Fibroblast of the conjunctiva (primary cell): ENCODE data around the gene SLC16A10.
"Not testable (repeated sequence)": the region's sequence is repeated elsewhere in the genome, so short reads cannot be mapped to it uniquely, and the experiment has no call there.

ENCODE experiments used
- DNase-seq: peaks from one replicate; pipeline ENCODE4 v3.0.0-alpha.2; 2010; ENCODE audit warnings: low read depth

Gene SLC16A10

DNA sequence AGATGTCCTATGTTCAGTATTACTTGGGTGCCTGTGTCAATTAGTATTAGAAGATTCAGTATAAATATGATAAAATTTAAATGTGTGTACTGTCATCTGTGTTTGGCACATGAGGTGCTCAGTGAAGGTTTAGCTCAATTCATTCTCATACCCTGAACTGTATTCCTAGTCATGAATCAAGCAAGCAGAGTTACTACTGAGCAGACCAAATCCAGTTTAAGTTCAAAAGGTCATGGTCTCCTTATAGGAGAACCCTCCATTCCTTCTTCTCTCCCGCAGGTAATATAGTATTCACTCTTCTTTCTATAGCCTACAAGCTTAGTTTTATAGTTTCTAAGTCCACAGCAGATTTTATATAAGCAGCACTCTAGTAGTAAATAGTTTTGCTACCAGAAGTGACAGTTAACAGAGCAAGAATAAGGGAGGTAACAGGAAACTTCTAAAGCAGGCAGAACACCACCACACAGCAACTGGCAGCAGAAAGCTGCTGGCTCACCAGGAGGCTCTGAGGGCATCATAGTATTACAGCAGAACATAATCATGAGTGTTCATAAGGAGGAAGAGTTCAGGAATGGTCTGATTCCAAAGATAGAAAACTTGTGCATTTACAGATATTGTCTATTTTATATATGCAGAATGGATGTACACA is 133.2 kb downstream of the SLC16A10 start:
- no peak for DNase-seq

- DNase-seq = no peak
Observed at GRCh38 chr6:111221804-111222203, 134.5 kb downstream of the SLC16A10 start.

- DNase-seq = no peak
Observed at GRCh38 chr6:111222341-111222740, 135.0 kb downstream of the SLC16A10 start.

- DNase-seq = no peak
Observed at GRCh38 chr6:111228094-111228493, 140.8 kb downstream of the SLC16A10 start.

GRCh38 chr6:111230351-111231089 is 143.2 kb downstream of the SLC16A10 start:
- DNase-seq = peak; percentile 71

DNA sequence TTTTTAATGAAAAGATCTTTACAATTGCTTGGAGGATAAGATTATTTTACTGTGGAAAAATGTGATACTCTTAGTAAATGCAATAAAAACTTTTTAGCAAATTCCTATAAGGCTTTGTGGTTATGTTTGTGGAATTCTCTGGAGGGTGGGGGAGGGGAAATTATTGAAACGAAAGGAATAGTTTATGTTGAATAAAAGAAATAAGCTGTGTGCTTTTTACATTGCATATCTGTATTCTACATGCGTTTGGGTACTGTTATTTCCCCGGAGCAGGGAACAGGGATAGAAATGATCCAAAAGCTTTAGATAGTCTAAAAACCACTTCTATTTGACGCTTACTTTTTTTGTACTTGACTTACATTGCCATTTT is 143.8 kb downstream of the SLC16A10 start:
- DNase-seq = no peak

DNA sequence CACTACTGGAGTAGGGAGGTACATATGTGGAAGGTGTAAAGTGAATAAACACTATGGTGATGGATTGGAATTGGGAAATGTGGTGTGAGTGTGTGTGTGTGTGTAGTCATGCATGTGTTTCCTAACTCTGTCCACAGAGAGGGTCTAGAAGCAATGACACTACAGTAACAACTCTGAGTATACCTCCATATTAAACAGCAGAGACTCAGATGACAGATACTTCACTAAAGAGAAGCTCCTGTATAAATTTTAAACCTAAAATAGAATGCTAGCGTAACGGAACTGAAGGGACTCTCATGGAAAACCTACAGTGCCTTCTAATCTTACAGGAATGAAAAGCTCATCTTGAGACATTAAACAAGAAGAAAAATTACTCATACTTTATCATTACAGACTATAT is 150.5 kb downstream of the SLC16A10 start:
- DNase-seq = no peak

DNA sequence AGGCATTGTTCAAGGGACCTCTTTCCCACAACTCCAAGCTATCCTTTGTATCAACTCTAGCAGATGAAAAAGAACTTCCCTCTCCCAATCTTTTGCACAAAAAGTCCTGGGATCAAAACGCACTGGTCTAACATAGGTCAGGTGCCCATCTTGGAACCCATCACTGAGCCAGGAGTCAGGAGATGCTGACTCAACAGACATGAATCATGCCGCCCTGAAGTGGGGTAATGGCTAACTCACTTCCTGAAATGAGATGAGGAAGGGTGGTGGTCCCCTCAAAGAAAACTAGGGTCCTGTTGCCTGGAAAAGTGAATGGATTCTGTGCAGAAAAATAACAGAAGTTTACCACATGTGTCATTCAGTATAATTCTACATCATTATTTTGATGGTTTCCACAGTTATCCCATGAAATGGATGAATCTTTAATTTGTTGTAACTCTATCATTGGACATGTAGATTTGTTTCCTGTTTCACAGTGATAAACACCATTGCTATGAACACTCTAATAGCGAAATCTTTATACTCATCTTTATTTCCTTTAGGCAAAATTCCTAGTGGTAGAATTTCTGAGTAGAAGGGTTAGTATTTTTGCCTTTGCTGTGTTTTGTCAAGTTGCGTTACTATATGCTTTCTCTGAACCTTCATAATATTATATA is 151.3 kb downstream of the SLC16A10 start:
- no peak for DNase-seq

GRCh38 chr6:111239461-111239860 is 152.2 kb downstream of the SLC16A10 start:
- DNase-seq = no peak

DNA sequence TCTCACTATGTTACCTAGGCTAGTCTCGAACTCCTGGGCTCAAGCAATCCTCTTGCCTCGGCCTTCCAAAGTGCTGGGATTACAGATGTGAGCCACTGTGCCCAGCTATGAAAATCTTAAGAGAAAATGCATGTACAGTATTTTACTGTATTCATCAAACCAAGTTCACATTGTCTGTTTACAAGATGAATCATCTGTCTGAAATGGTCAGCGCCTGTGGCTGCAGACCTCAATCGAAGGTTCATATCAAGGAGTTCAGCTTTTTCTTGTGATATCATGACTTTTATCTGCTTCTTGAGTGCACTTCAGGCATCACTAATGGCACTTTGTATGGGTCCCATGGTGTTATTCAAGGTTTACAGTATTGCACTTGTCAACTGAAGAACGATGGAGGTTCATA is 155.1 kb downstream of the SLC16A10 start:
- DNase-seq = no peak

- no peak for DNase-seq
Observed at GRCh38 chr6:111243095-111243494, 155.8 kb downstream of the SLC16A10 start.

- no peak for DNase-seq
Observed at GRCh38 chr6:111248789-111249188, 161.5 kb downstream of the SLC16A10 start.

GRCh38 chr6:111250791-111251354 is 163.6 kb downstream of the SLC16A10 start:
- no peak for DNase-seq

DNA sequence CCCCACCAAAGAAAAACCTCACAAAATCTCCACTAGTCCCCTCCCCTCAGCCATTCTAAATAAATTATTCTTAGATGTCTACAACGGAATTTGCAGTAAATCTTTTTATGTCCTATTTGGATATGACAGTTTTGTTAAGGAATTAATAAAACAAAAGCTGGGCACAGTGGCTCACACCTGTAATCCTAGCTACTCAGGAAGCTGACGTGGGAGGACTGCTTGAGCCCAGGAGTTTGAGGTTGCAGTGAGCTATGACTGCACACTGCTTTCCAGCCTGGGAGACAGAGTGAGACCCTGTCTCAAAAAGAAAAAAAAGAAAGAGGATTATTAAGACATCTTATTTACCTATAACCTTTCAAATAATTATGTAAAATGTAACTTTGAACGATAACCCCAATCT is 165.4 kb downstream of the SLC16A10 start:
- DNase-seq = no peak

GRCh38 chr6:111254004-111254778 is 166.9 kb downstream of the SLC16A10 start:
- no peak for DNase-seq

- DNase-seq = no peak
Observed at GRCh38 chr6:111254779-111255166, 167.5 kb downstream of the SLC16A10 start.

DNA sequence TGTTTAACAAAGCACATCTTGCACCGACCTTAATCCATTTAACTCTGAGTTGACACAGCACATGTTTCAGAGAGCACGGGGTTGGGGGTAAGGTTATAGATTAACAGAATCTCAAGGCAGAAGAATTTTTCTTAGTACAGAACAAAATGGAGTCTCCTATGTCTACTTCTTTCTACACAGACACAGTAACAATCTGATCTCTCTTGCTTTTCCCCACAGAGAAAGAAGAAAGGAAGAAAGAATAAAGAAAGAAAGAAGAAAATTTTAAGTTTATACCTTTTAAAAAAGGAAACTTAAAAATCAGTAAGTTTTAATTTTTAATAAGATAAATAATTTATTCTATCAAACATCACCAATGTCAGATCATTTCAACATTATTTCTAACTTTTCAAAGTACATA is 168.5 kb downstream of the SLC16A10 start:
- DNase-seq = not testable (repeated sequence)

GRCh38 chr6:111256646-111257045 is 169.3 kb downstream of the SLC16A10 start:
- no peak for DNase-seq

- no peak for DNase-seq
Observed at GRCh38 chr6:111258010-111258409, 170.7 kb downstream of the SLC16A10 start.

DNA sequence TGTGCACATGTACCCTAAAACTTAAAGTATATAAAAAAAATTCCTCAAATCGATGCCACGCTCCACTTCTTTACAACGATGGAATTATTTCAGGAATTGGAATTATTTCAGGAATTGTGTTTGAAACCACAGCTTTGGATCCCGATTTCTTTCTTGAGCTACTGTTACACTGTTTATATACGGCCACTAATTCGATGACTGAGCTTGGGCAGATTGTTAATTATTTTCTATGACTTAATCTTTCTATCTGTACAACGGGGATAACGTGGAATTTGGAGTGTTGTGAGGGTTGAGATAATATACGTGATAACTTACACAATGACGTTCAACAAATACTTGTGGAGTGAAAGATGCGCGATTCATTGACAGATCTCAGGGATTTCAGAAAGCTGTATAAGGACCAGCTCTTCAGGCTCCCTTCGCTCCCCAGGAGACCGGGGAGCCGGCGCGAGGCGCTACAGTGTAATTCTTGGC is 171.3 kb downstream of the SLC16A10 start:
- no peak for DNase-seq

DNA sequence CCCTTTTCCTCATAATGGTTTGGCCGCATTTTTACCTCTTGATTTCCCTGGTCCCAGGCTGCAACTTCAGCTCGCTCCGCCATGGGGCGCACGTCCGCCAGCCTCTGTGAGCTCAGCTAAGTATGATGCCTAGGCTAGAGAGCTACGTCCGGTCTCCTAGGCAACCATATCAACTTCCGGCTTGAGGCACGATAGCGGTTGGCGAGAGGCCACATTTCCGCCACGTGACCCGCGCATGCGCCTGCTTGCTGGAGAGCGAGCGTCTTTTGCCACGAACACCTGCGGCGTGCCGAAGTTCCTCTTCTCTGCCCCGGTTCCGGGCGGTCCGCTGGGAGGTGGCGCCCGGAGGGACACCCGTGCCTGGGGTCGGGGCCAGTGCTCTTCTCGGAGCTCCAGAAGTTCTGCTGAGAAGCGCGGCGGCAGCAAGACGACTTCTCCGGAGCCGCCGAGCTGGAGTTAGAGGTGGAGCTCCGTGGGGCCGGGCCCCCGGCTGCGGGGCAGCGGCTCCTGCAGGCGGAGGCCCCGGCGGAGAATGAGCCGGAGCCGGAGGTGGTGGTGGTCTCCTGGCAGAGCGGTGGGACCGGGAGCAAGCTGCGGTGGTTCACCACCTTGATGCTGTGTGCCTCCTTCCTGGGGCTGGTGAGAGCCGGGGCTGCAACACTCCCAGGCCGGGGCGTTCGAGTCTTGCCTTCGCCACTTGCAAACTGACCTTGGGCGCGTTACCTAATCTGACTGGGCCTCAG is 172.0 kb downstream of the SLC16A10 start:
- peak; percentile 99 for DNase-seq
